ENCODE measurements around the gene VPREB3. TPM values are rescaled to one million over a fixed set of nuclear protein-coding genes. Genes with fewer than 3 reads are reported as not detected.

The VPREB3 gene
- total RNA-seq, 2 donors from 2014 or later = not detected

DNA sequence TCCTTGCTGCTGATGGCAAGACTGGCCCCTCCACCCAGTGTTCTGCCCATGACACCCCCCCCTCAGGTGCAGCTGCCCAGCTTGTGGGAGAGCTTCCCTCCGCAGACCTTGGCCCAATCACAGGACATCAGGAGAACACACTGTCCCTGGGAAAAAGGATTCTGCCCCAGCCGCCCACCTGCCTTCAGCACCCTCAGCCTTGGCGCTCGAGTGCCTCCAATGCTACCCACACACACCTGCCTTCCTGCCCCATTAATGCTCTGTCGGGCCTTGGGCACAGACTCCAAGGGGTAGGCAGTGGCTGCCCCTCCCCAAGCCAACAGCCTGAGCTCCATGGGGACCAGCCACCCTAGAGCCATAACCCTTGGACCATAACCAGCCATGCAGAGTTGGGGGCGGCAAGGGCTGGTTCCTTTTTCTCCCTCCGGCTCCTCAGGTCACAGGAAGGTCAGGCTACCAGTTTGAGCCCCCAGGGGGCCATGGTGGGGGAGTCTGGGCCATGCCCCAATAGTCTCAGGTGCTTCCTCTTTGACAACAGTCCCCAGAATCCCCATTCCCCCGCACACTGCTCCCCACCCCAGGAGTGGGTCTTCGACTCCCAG, 2.0 kb downstream of the VPREB3 start:
- TF ChIP-seq, protein P1, sequence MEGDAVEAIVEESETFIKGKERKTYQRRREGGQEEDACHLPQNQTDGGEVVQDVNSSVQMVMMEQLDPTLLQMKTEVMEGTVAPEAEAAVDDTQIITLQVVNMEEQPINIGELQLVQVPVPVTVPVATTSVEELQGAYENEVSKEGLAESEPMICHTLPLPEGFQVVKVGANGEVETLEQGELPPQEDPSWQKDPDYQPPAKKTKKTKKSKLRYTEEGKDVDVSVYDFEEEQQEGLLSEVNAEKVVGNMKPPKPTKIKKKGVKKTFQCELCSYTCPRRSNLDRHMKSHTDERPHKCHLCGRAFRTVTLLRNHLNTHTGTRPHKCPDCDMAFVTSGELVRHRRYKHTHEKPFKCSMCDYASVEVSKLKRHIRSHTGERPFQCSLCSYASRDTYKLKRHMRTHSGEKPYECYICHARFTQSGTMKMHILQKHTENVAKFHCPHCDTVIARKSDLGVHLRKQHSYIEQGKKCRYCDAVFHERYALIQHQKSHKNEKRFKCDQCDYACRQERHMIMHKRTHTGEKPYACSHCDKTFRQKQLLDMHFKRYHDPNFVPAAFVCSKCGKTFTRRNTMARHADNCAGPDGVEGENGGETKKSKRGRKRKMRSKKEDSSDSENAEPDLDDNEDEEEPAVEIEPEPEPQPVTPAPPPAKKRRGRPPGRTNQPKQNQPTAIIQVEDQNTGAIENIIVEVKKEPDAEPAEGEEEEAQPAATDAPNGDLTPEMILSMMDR (IDR thresholded peaks at IDR 0.05) = no peak

DNA sequence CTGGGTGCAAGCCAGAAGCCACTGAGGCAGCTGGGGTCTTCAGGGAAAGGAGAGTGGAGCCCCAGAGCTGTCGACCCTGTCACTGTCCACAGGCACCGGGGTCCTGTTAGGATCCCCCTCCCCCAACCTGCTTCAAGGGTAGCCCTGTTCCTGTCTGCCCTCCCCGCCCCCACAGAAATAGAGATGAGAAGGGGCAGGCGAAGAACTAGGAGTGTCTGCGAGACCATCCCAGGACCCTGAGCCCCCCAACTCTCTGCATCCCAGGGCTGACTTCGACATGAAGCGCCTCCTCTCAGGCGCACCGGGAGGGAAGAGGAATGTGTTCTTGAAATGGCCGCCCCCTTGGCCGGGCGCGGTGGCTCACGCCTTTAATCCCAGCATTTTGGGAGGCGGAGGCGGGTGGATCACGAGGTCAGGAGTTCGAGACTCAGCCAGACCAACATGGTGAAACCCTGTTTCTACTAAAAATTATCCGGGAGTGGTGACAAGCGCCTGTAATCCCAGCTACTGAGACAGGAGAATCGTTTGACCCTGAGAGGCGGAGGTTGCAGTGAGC, 2.7 kb downstream of the VPREB3 start:
- peak overlapping the region; percentile 90 for H3K4me3 ChIP-seq
- H3K9me3 ChIP-seq = no peaks in the 10 kb centered on the region
- H3K27ac ChIP-seq = peak overlapping the region; percentile 82 to 85
- H3K4me1 ChIP-seq (ENCODE audit: control insufficient read depth in 1 of 2, low read depth in 2 of 2) = peaks cover 0 to 18% of the 10 kb centered on the region in 2 donors
- TF ChIP-seq, protein P1 (IDR thresholded peaks at IDR 0.05) = no peak
- H3K27me3 ChIP-seq (replicated peaks; ENCODE audit: insufficient read depth) = no peaks in the 10 kb centered on the region
- DNase-seq (ENCODE audit: low spot score) = no peak
- H3K36me3 ChIP-seq = no peaks in the 10 kb centered on the region
- ATAC-seq (ENCODE audit: insufficient number of reproducible peaks, low FRiP score, low read depth) = no peak

More for the DNA sequence above, 2.0 kb downstream of the VPREB3 start:
- no peaks in the 10 kb centered on the region for H3K9me3 ChIP-seq
- no peaks in the 10 kb centered on the region for H3K36me3 ChIP-seq
- no peak overlapping the region for H3K27ac ChIP-seq
- ATAC-seq (ENCODE audit: insufficient number of reproducible peaks, low FRiP score, low read depth) (no peak), DNase-seq (ENCODE audit: low spot score) (no peak)
- H3K4me3 ChIP-seq = peak overlapping the region; percentile 90
- H3K4me1 ChIP-seq (ENCODE audit: control insufficient read depth in 1 of 2, low read depth in 2 of 2) = peaks cover 0 to 18% of the 10 kb centered on the region in 2 donors
- H3K27me3 ChIP-seq (replicated peaks; ENCODE audit: insufficient read depth) = no peaks in the 10 kb centered on the region

DNA sequence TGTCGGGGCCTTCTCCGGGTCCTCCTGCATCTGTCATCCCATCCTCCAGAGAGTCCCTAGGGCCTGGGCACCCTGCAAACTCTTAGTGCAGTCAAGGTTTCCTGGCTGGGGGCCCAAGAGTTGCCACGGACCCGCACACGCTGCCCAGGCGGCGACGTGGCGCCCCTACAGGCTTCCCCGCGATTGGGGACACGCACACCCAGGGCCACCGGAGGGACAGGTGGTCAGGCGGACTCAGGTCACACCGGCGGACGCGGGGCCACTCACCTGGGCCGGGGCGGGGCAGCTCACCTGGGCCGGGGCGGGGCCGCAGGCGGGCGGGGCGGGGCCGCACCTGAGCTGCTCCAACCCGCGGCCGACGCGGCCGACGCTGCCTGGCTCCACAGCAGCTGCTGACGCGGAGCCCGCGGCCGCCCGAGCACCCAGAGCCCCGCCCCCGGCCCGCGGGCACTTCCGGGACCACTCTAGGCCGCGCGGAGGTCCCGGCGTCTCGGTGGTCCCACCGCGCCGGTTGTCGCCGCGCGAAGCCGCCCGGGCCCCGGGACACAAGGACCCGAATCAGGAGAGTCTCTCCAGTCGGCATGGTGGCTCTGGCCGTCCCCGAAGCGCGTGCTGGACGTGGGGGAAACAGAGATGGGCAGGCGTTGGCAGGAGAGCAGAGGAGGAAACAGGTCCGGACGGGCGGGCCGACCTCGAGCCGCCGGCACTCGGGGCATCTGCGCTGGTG, 3.3 kb downstream of the VPREB3 start, which contains the start of gene ZNF70:
Gene ZNF70 (minus strand): TSS at position 399 of the 727 bp plus-strand sequence. CDS start 5,972 bp downstream, outside the sequence.
- Histone ChIP-seq H3K4me3 (peak within 1 kb of the TSS; percentile 90), H3K4me1 (ENCODE audit: control insufficient read depth in 1 of 2, low read depth in 2 of 2) (peaks cover 0 to 18% of the 10 kb centered on the region in 2 donors), H3K27me3 (replicated peaks; ENCODE audit: insufficient read depth) (no peaks in the 10 kb centered on the region), H3K36me3 (no peaks in the 10 kb centered on the region), H3K27ac (peak within 1 kb of the TSS; percentile 82 to 85), H3K9me3 (no peaks in the 10 kb centered on the region)
- DNase-seq (ENCODE audit: low spot score) = peak; percentile 51
- TF ChIP-seq, protein P1 (IDR thresholded peaks at IDR 0.05) = peak; percentile 26
- peak; percentile 89 for ATAC-seq (ENCODE audit: insufficient number of reproducible peaks, low FRiP score, low read depth)

DNA sequence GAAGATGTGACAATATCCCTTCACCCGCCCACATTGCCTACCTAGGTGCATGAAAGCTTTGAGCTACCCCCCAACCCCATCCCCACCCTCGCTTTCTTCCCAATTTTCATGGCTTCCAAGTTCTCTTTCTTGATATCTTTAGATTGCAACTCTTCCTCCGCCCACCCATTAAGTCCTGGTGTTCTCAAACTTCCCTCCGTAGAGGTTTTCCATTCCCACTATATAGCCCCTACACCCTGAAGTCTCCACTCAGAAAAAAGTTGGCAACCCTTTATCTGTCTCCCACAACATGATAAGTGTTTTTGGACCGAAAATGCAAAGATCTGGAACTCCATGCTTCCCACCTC, 3.9 kb downstream of the VPREB3 start:
- DNase-seq (ENCODE audit: low spot score) (no peak), ATAC-seq (ENCODE audit: insufficient number of reproducible peaks, low FRiP score, low read depth) (no peak)
- TF ChIP-seq, protein P1 (IDR thresholded peaks at IDR 0.05) = no peak
- Histone ChIP-seq H3K27me3 (replicated peaks; ENCODE audit: insufficient read depth) (no peaks in the 10 kb centered on the region), H3K9me3 (no peaks in the 10 kb centered on the region), H3K36me3 (no peaks in the 10 kb centered on the region), H3K27ac (peak overlapping the region; percentile 82 to 85), H3K4me3 (peak overlapping the region; percentile 90), H3K4me1 (ENCODE audit: control insufficient read depth in 1 of 2, low read depth in 2 of 2) (peaks cover 0 to 18% of the 10 kb centered on the region in 2 donors)

DNA sequence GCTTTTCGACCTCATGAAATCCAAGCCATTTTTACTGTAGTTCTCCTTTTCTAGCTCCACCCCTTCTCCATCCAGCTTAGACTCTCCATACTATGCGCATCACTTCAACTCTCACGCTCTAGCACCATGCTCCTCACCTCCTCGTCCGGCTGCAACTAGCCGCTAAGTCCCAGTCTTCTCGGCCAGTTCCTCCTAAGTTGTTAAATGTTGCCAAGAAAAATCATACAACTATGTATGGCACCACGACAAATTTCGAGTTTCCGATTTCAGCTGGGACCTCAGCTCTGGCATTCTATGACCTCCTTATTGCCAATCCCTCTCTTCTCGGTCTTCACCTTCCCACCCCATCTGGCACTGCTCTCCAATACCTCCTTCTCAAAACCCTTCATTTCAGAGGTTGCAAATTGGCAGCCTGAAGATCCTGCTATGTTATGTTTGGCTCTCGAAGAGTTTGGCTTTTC, 4.4 kb downstream of the VPREB3 start:
- H3K9me3 ChIP-seq = no peaks in the 10 kb centered on the region
- peak overlapping the region; percentile 90 for H3K4me3 ChIP-seq
- peaks cover 0 to 18% of the 10 kb centered on the region in 2 donors for H3K4me1 ChIP-seq (ENCODE audit: control insufficient read depth in 1 of 2, low read depth in 2 of 2)
- no peaks in the 10 kb centered on the region for H3K27me3 ChIP-seq (replicated peaks; ENCODE audit: insufficient read depth)
- H3K27ac ChIP-seq = peak overlapping the region; percentile 82 to 85
- peaks cover 1% of the 10 kb centered on the region for H3K36me3 ChIP-seq
- DNase-seq (ENCODE audit: low spot score) (no peak), ATAC-seq (ENCODE audit: insufficient number of reproducible peaks, low FRiP score, low read depth) (no peak)
- TF ChIP-seq, protein P1 (IDR thresholded peaks at IDR 0.05) = no peak
